SK-N-MC (cell line): Measurements from ENCODE around the gene TTPAL.

Source experiments
- DNase-seq: peaks from one replicate; pipeline ENCODE4 v3.0.0-alpha.2; 2011; ENCODE audit warnings: low read depth, low spot score
- H3K27ac ChIP-seq: fragments of 200-600 bp; sonication (generic); 2 replicates; pipeline ENCODE4 v1.5.1; 2016; ENCODE audit warnings: mixed run types
- H3K36me3 ChIP-seq: fragments of 200-600 bp; sonication (generic); 2 replicates; pipeline ENCODE4 v1.6.1; 2017; ENCODE audit warnings: antibody characterized with exemption, low read length, mixed read lengths; ENCODE audit not compliant: insufficient read depth
- H3K4me3 ChIP-seq: fragments of 200-600 bp; sonication (generic); 2 replicates; pipeline ENCODE4 v1.5.1; 2016
- H3K9ac ChIP-seq: fragments of 200-600 bp; sonication (generic); 2 replicates; pipeline ENCODE4 v1.8.0; 2017; ENCODE audit warnings: mixed run types, mixed read lengths; ENCODE audit not compliant: insufficient read length
- H3K9me3 ChIP-seq: fragments of 200-600 bp; sonication (generic); 2 replicates; pipeline ENCODE4 v1.6.1; 2017; ENCODE audit warnings: low read depth, mild to moderate bottlenecking, antibody characterized with exemption, low read length, moderate library complexity, mixed read lengths
- EZH2 ChIP-seq: fragments of 200-600 bp; sonication (generic); IDR thresholded peaks from one replicate; pipeline ENCODE4 v1.6.1; 2017; ENCODE audit warnings: antibody characterized with exemption
- FOXP2 ChIP-seq: optimal IDR thresholded peaks from 2 replicates; pipeline ENCODE3; 2011; ENCODE audit warnings: mild to moderate bottlenecking, moderate library complexity; ENCODE audit not compliant: insufficient read depth; ENCODE audit errors: extremely low read length, control extremely low read depth
- POLR2AphosphoS5 ChIP-seq: IDR thresholded peaks from 2 replicates; pipeline ENCODE4 v1.6.1; 2012; ENCODE audit warnings: mild to moderate bottlenecking, low read depth, low read length, borderline replicate concordance

The TTPAL gene

GRCh38 chr20:44518248-44518647 is 42.6 kb downstream of the TTPAL start:
- Histone ChIP-seq H3K4me3 (no peak overlapping the region), H3K27ac (no peak overlapping the region), H3K9me3 (no peaks in the 10 kb centered on the region), H3K9ac (no peak overlapping the region), H3K36me3 (peaks cover 2% of the 10 kb centered on the region; the same call in 1 of the 2 replicates)
- TF ChIP-seq EZH2 (no peak), FOXP2 (no peak), POLR2AphosphoS5 (no peak)
- DNase-seq: no peak

GRCh38 chr20:44520881-44521280 is 45.2 kb downstream of the TTPAL start:
- no peak for DNase-seq
- no peak for TF ChIP-seq EZH2
- no peak for TF ChIP-seq FOXP2
- no peak for TF ChIP-seq POLR2AphosphoS5
- no peaks in the 10 kb centered on the region for H3K9me3 ChIP-seq
- H3K4me3 ChIP-seq: peak overlapping the region; percentile 97
- H3K36me3 ChIP-seq: 0 out of 2 replicates have a peak, but pooled peaks cover 2% of the 10 kb centered on the region
- no peak overlapping the region for H3K27ac ChIP-seq
- H3K9ac ChIP-seq: peak overlapping the region; percentile 96

- Histone ChIP-seq H3K27ac (peak within 1 kb of the TSS; percentile 65; the same call in 1 of the 2 replicates), H3K9me3 (no peaks in the 10 kb centered on the region), H3K4me3 (peak within 1 kb of the TSS; percentile 97), H3K36me3 (0 out of 2 replicates have a peak, but pooled peaks cover 2% of the 10 kb centered on the region), H3K9ac (peak within 1 kb of the TSS; percentile 96)
- peak; percentile 56 for DNase-seq
- peak; percentile 73 for TF ChIP-seq FOXP2
- TF ChIP-seq POLR2AphosphoS5: peak; percentile 81
- no peak for TF ChIP-seq EZH2
Measured at GRCh38 chr20:44521484-44522481, 46.1 kb downstream of the TTPAL start, which contains the start of gene SERINC3. TSS of gene SERINC3 (minus strand) at chr20:44522070. CDS start at chr20:44521951, 119 bp downstream.

- no peak for TF ChIP-seq EZH2
- no peak for TF ChIP-seq POLR2AphosphoS5
- no peak for TF ChIP-seq FOXP2
- Histone ChIP-seq H3K27ac (no peak overlapping the region), H3K36me3 (0 out of 2 replicates have a peak, but pooled peaks cover 2% of the 10 kb centered on the region), H3K4me3 (no peak overlapping the region), H3K9me3 (no peaks in the 10 kb centered on the region), H3K9ac (no peak overlapping the region)
- no peak for DNase-seq
Measured at GRCh38 chr20:44522841-44523240, 47.2 kb downstream of the TTPAL start.

GRCh38 chr20:44523746-44524145 is 48.1 kb downstream of the TTPAL start:
- Histone ChIP-seq H3K4me3 (no peak overlapping the region), H3K36me3 (0 out of 2 replicates have a peak, but pooled peaks cover 2% of the 10 kb centered on the region), H3K9ac (no peak overlapping the region), H3K9me3 (no peaks in the 10 kb centered on the region), H3K27ac (no peak overlapping the region)
- no peak for TF ChIP-seq POLR2AphosphoS5
- TF ChIP-seq EZH2: no peak
- no peak for TF ChIP-seq FOXP2
- no peak for DNase-seq

- TF ChIP-seq FOXP2: no peak
- no peak for TF ChIP-seq POLR2AphosphoS5
- no peaks in the 10 kb centered on the region for H3K9me3 ChIP-seq
- no peak overlapping the region for H3K4me3 ChIP-seq
- no peak overlapping the region for H3K27ac ChIP-seq
- DNase-seq: no peak
- H3K9ac ChIP-seq: no peak overlapping the region
- no peaks in the 10 kb centered on the region for H3K36me3 ChIP-seq
Measured at GRCh38 chr20:44526129-44526528, 50.5 kb downstream of the TTPAL start.

- no peak overlapping the region for H3K4me3 ChIP-seq
- TF ChIP-seq EZH2 (no peak), POLR2AphosphoS5 (no peak)
- H3K9ac ChIP-seq: no peak overlapping the region
- H3K36me3 ChIP-seq: no peaks in the 10 kb centered on the region
- DNase-seq: no peak
- H3K27ac ChIP-seq: no peak overlapping the region
- H3K9me3 ChIP-seq: no peaks in the 10 kb centered on the region
Measured at GRCh38 chr20:44527716-44528199, 52.1 kb downstream of the TTPAL start.

- Histone ChIP-seq H3K36me3 (no peaks in the 10 kb centered on the region), H3K4me3 (no peak overlapping the region), H3K9me3 (no peaks in the 10 kb centered on the region), H3K9ac (no peak overlapping the region), H3K27ac (no peak overlapping the region)
- no peak for TF ChIP-seq POLR2AphosphoS5
- no peak for TF ChIP-seq EZH2
- no peak for TF ChIP-seq FOXP2
- DNase-seq: no peak
Measured at GRCh38 chr20:44528309-44528708, 52.6 kb downstream of the TTPAL start.
